Osteocyte (in vitro differentiated cells): ENCODE measurements around the gene ARID5B. TPM values are rescaled to one million over a fixed set of nuclear protein-coding genes. Genes with fewer than 3 reads are reported as not detected.

Experiments
- DNase-seq: peaks from one replicate; pipeline ENCODE4 v3.0.0; 2021; ENCODE audit warnings: mixed read lengths; ENCODE audit not compliant: unreplicated experiment; ENCODE audit errors: extremely low spot score
- H3K27ac Mint-ChIP-seq: one replicate; pipeline ENCODE4 v1.8.0; 2021; ENCODE audit warnings: mild to moderate bottlenecking, mixed read lengths; ENCODE audit not compliant: unreplicated experiment
- H3K27me3 Mint-ChIP-seq: one replicate; pipeline ENCODE4 v1.8.0; 2021; ENCODE audit warnings: mixed read lengths; ENCODE audit not compliant: unreplicated experiment
- H3K36me3 Mint-ChIP-seq: one replicate; pipeline ENCODE4 v1.8.0; 2021; ENCODE audit warnings: mixed read lengths; ENCODE audit not compliant: unreplicated experiment
- H3K4me1 Mint-ChIP-seq: one replicate; pipeline ENCODE4 v1.8.0; 2021; ENCODE audit warnings: mixed read lengths; ENCODE audit not compliant: unreplicated experiment
- H3K4me3 Mint-ChIP-seq: one replicate; pipeline ENCODE4 v1.8.0; 2021; ENCODE audit warnings: mild to moderate bottlenecking, moderate library complexity, mixed read lengths; ENCODE audit not compliant: unreplicated experiment
- H3K9me3 Mint-ChIP-seq: one replicate; pipeline ENCODE4 v1.8.0; 2021; ENCODE audit warnings: mixed read lengths; ENCODE audit not compliant: unreplicated experiment
- CTCF ChIP-seq: fragments of 200-600 bp; sonication (generic); IDR thresholded peaks from 2 replicates; pipeline ENCODE4 v1.5.0; 2021; ENCODE audit warnings: antibody characterized with exemption, mild to moderate bottlenecking, moderate library complexity
- total RNA-seq: library from RNA; stranded (reverse); gene quantifications from 2 replicates; pipeline ENCODE4 v1.2.1, GENCODE V29; 2021

The ARID5B gene
- total RNA-seq, 1 donor from 2014 or later = 89.4 TPM

DNA sequence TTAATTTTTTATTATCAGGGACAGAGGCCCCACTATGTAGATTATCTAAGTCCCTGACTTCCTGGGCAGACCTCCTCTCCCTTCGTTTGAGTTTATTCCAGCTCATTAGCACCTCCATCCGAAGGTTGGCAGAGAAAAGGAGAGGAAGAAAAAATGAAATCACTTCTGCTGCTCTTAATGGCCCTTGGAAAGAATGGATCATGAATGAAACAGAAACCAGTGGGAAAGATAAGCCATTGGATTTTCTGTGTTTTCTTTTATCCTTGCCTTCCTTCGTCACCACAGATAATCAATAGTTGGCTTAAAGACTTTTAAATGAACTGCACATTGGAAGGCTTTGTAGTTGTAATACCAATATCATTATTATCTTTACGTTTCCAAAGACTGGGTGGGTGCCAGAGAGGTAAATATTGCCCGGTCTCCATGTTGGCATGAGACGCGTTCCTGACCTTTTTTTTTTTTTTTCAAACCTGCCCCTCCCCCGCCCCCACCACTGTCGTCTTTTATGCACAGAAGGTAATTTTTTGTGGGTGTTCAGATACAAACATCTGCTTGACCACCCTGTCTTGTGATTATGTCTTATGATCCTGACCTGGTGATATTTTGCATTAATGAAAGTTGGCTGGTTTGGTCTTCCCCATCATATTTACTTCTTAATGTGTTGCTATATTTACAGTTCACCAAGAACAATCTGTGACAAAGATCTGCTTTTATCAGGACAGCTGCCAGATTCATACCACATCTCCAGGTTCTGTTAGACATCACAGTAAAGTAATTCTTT, 116.8 kb downstream of the ARID5B start:
- no peak for TF ChIP-seq CTCF
- H3K4me1 Mint-ChIP-seq = peaks cover 66% of the 10 kb centered on the region
- no peak overlapping the region for H3K4me3 Mint-ChIP-seq
- no peaks in the 10 kb centered on the region for H3K9me3 Mint-ChIP-seq
- DNase-seq = no peak
- peak overlapping the region; percentile 90 for H3K27ac Mint-ChIP-seq
- H3K27me3 Mint-ChIP-seq = no peaks in the 10 kb centered on the region
- peaks cover 16% of the 10 kb centered on the region for H3K36me3 Mint-ChIP-seq

DNA sequence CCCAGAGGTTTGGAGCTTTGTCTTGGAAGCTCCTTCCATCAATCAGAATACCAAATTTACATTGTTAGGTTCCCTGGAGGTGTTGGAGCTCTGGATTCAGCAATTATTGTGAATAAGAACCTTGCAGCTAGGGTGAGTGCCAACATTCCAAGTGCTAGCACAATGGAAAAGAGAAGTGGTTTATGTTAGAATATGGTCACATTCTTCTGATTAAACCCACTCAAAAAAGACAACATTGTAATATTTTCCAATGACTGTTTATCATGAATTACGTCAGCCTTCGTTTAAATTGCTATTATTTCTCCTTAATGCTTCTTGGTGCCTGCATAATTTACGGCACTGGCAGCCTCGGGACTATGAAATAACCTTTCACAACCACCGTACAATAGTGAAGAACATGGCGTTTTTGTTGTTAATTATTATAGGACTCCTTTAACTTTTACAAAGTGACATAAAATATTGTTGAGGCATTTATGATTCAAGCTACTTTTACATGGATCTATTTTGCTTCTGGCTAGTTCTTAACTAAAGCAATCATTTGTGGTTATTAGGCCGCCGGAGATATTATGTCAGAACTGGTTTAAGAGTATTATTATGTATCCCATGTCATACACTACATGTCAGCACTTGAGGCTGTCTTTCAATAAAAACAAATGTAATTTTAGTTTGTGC, 117.7 kb downstream of the ARID5B start:
- DNase-seq = no peak
- Mint-ChIP-seq H3K4me3 (peak overlapping the region; percentile 36), H3K4me1 (peaks cover 66% of the 10 kb centered on the region)

DNA sequence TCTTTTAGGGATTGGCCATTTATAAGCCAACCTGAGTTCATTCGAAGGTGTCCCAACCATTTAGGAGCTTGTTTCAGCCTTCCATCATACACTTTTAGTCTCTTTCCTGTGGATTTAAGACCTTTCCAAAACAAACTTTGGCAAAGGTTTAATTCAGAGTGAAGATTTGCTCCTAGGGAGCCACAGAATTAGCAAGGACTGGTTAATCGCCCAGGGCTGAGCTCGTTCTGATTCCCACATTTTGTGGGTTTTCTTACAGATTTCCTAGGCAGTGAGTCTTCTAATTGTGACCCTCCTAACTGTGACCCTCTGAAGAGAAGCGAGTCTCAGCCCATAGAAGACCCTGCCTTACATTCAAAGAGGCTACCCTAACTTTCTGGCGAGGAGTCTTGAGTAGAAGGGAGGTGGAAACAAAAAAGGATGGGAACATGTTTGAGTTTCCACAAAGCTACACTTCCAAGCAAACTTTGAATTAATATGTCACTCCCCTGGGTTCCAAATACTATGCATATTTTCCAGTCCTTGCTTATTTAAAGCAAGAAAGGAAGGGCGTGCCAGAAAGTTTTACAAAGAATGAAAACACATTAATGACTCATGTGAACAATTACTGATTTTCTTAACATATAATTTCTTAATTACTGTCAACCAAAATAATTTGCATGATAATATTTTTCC, 118.3 kb downstream of the ARID5B start:
- no peak for DNase-seq
- H3K4me1 Mint-ChIP-seq = peaks cover 66% of the 10 kb centered on the region
- no peaks in the 10 kb centered on the region for H3K9me3 Mint-ChIP-seq
- peaks cover 14% of the 10 kb centered on the region for H3K36me3 Mint-ChIP-seq
- peak overlapping the region; percentile 39 for H3K4me3 Mint-ChIP-seq
- H3K27ac Mint-ChIP-seq = peak overlapping the region; percentile 90
- no peaks in the 10 kb centered on the region for H3K27me3 Mint-ChIP-seq
- no peak for TF ChIP-seq CTCF

More for the DNA sequence above, 117.7 kb downstream of the ARID5B start:
- H3K27ac Mint-ChIP-seq = peak overlapping the region; percentile 90
- no peaks in the 10 kb centered on the region for H3K9me3 Mint-ChIP-seq
- H3K27me3 Mint-ChIP-seq = no peaks in the 10 kb centered on the region
- TF ChIP-seq CTCF = no peak
- H3K36me3 Mint-ChIP-seq = peaks cover 14% of the 10 kb centered on the region

GRCh38 chr10:62021128-62021665, 119.7 kb downstream of the ARID5B start:
- Mint-ChIP-seq H3K36me3 (peaks cover 17% of the 10 kb centered on the region), H3K9me3 (no peaks in the 10 kb centered on the region), H3K4me1 (peaks cover 65% of the 10 kb centered on the region), H3K4me3 (no peak overlapping the region), H3K27ac (peak overlapping the region; percentile 79), H3K27me3 (no peaks in the 10 kb centered on the region)
- TF ChIP-seq CTCF = no peak
- no peak for DNase-seq
